ENCODE results near the gene DLL4.

- no peak for TF ChIP-seq CTCF (IDR thresholded peaks at IDR 0.05; ENCODE audit: poor library complexity)
- TF ChIP-seq EZH2 (IDR thresholded peaks at IDR 0.05; ENCODE audit: borderline replicate concordance): no peak
- no peak for TF ChIP-seq EZH2phosphoT487 (IDR thresholded peaks at IDR 0.05; ENCODE audit: low read depth, severe bottlenecking, unreplicated experiment)
These were observed 19.2 kb upstream of the DLL4 start for GRCh38 chr15:40909662-40910630.
